GM12878 (cell line): ENCODE data around the gene SCN10A. TPM values are rescaled to one million over a fixed set of nuclear protein-coding genes. Genes with fewer than 3 reads are reported as not detected.

Experiments
- ATAC-seq: fragments of 200-7000 bp; cut with Tn5 transposase; 3 replicates; pipeline ENCODE4 v1.9.1; 2020; ENCODE audit warnings: mild to moderate bottlenecking, moderate library complexity
- BruUV-seq: library from RNA; stranded (reverse); fragments of 400-500 nt; replicated peaks from 2 replicates; lab custom pipeline; 2021; lab: Mats Ljungman, UMichigan
- CTCF ChIA-PET: fragments of 300-600 bp; sonication (Branson Sonifier 250); formaldehyde crosslinking; extraction: SDS; loops from one replicate; lab custom pipeline; 2021; ENCODE audit warnings: inconsistent platforms; lab: Yijun Ruan, JAX
- POLR2A ChIA-PET: fragments of 350-600 bp; formaldehyde crosslinking; extraction: SDS; loops from one replicate; lab custom pipeline; 2021; ENCODE audit warnings: inconsistent platforms; lab: Charles Lee
- RAD21 ChIA-PET: fragments of 300-600 bp; sonication (Branson Sonifier 250); formaldehyde crosslinking; loops from one replicate; lab custom pipeline; 2023; ENCODE audit warnings: antibody characterized with exemption; ENCODE audit not compliant: unreplicated experiment; lab: Charles Lee
- SMC1A ChIA-PET: fragments of 300-600 bp; sonication (Branson Sonifier 250); formaldehyde crosslinking; loops from one replicate; lab custom pipeline; 2023; ENCODE audit not compliant: unreplicated experiment, uncharacterized antibody; lab: Charles Lee
- DNase-seq: peaks from one replicate; pipeline ENCODE4 v3.0.0-alpha.2; 2011; ENCODE audit warnings: low read depth, low spot score
- FAIRE-seq: peaks from 3 replicates; lab custom pipeline; 2011; peaks lifted over from hg19 to GRCh38; lab: Jason Lieb, UNC
- H2AFZ ChIP-seq: 2 replicates; pipeline ENCODE4 v1.6.0; 2011; ENCODE audit warnings: low read depth, low read length, control low read depth; ENCODE audit not compliant: control insufficient read depth
- H3K27ac ChIP-seq: 2 replicates; pipeline ENCODE4 v1.5.1; 2011; ENCODE audit warnings: control low read depth; ENCODE audit not compliant: control insufficient read depth, insufficient read depth
- H3K27me3 ChIP-seq, 2 experiments: replicated peaks in 1 of 2; 2 replicates each; pipeline versions ENCODE4 v1.6.0 to v1.6.1; 2011; ENCODE audit warnings: low read length in 1 of 2; ENCODE audit not compliant: control insufficient read depth in 2 of 2, insufficient read depth in 2 of 2
- H3K36me3 ChIP-seq, 2 experiments: 2 replicates each; pipeline ENCODE4 v1.5.1; 2011; ENCODE audit warnings: low read length in 1 of 2; ENCODE audit not compliant: control insufficient read depth in 2 of 2, insufficient read depth in 2 of 2
- H3K4me1 ChIP-seq: 2 replicates; pipeline ENCODE4 v1.6.1; 2011; ENCODE audit warnings: mild to moderate bottlenecking, low read length, moderate library complexity, mixed read lengths; ENCODE audit not compliant: control insufficient read depth, insufficient read depth
- H3K4me2 ChIP-seq: 2 replicates; pipeline ENCODE4 v1.6.0; 2011; ENCODE audit warnings: control low read depth; ENCODE audit not compliant: control insufficient read depth, insufficient read depth
- H3K4me3 ChIP-seq: fragments of 200-600 bp; sonication (generic); 2 replicates; pipeline ENCODE4 v1.5.1; 2016
- H3K79me2 ChIP-seq: 2 replicates; pipeline ENCODE4 v1.6.0; 2011; ENCODE audit warnings: low read length; ENCODE audit not compliant: control insufficient read depth, insufficient read depth
- H3K9ac ChIP-seq: 2 replicates; pipeline ENCODE4 v1.8.0; 2011; ENCODE audit warnings: low read length, control low read depth, mixed read lengths; ENCODE audit not compliant: control insufficient read depth, insufficient read depth
- H3K9me3 ChIP-seq: replicated peaks from 3 replicates; pipeline ENCODE4 v1.5.1; 2011; ENCODE audit warnings: mild to moderate bottlenecking, low read length; ENCODE audit not compliant: control insufficient read depth, insufficient read depth
- H4K20me1 ChIP-seq: 2 replicates; pipeline ENCODE4 v1.6.0; 2011; ENCODE audit not compliant: control insufficient read depth, insufficient read depth
- BACH1 ChIP-seq: fragments of 450-650 bp; IDR thresholded peaks from 2 replicates; pipeline ENCODE4 v1.6.1; 2017; ENCODE audit warnings: mild to moderate bottlenecking, borderline replicate concordance
- CEBPZ ChIP-seq: fragments of 150-350 bp; IDR thresholded peaks from 2 replicates; pipeline ENCODE4 v1.6.1; 2016; ENCODE audit warnings: low read depth, low read length
- CREB1 ChIP-seq: IDR thresholded peaks from 2 replicates; pipeline ENCODE4 v1.6.1; 2012; ENCODE audit warnings: low read depth, mild to moderate bottlenecking, inconsistent platforms
- ESRRA ChIP-seq: IDR thresholded peaks from 2 replicates; pipeline ENCODE4 v1.6.1; 2012; ENCODE audit warnings: mild to moderate bottlenecking, low read length, improper control_type of control experiment
- HDAC6 ChIP-seq: fragments of 200-600 bp; sonication (generic); IDR thresholded peaks from one replicate; pipeline ENCODE4 v1.8.0; 2017; ENCODE audit warnings: antibody characterized with exemption; ENCODE audit not compliant: unreplicated experiment
- NFYA ChIP-seq: IDR thresholded peaks from 2 replicates; pipeline ENCODE4 v1.6.1; 2011; ENCODE audit warnings: low read depth, mild to moderate bottlenecking, low read length, improper control_type of control experiment, borderline replicate concordance
- RAD51 ChIP-seq: fragments of 450-650 bp; IDR thresholded peaks from 2 replicates; pipeline ENCODE4 v1.6.1; 2016; ENCODE audit warnings: moderate library complexity, mild to moderate bottlenecking, inconsistent platforms
- RELA ChIP-seq: fragments of 450-650 bp; IDR thresholded peaks from 2 replicates; pipeline ENCODE4 v1.8.0; 2014; ENCODE audit warnings: borderline replicate concordance; ENCODE audit not compliant: partially characterized antibody
- SIN3A ChIP-seq: IDR thresholded peaks from 2 replicates; pipeline ENCODE4 v1.6.1; 2012; ENCODE audit warnings: low read depth, low read length, improper control_type of control experiment
- SREBF1 ChIP-seq: IDR thresholded peaks from 2 replicates; pipeline ENCODE4 v1.6.1; 2012; ENCODE audit warnings: mild to moderate bottlenecking, low read length
- TCF12 ChIP-seq: IDR thresholded peaks from 2 replicates; pipeline ENCODE4 v1.6.1; 2011; ENCODE audit warnings: low read depth, mild to moderate bottlenecking, low read length
- TCF3 ChIP-seq: IDR thresholded peaks from 2 replicates; pipeline ENCODE4 v1.6.1; 2012; ENCODE audit warnings: low read depth, mild to moderate bottlenecking, low read length, borderline replicate concordance; ENCODE audit not compliant: insufficient read depth
- USF1 ChIP-seq: IDR thresholded peaks from 2 replicates; pipeline ENCODE4 v1.6.1; 2011; ENCODE audit warnings: borderline replicate concordance, low read depth, mild to moderate bottlenecking, moderate library complexity, mixed read lengths, low read length; ENCODE audit not compliant: insufficient read depth; ENCODE audit errors: extremely low read length
- USF2 ChIP-seq: IDR thresholded peaks from 2 replicates; pipeline ENCODE4 v1.6.1; 2011; ENCODE audit warnings: low read depth, low read length, improper control_type of control experiment, borderline replicate concordance
- ZNF24 ChIP-seq: fragments of 450-650 bp; IDR thresholded peaks from 2 replicates; pipeline ENCODE4 v1.6.1; 2017; ENCODE audit warnings: antibody characterized with exemption, mild to moderate bottlenecking
- WGBS: methylation state at CpG from one replicate; pipeline ENCODE4 v1.1.6; 2016; ENCODE audit warnings: low lambda C conversion rate; ENCODE audit not compliant: insufficient replicate concordance, insufficient coverage; ENCODE audit errors: missing lambda C conversion rate; 5-methylcytosine and 5-hydroxymethylcytosine counted together
- in situ Hi-C: fragments of 300-500 bp; cut with MboI; formaldehyde crosslinking; loops from 9 replicates; pipeline ENCODE4 v1.14.3; 2018; ENCODE audit warnings: mixed read lengths
- intact Hi-C: fragments of 100-400 bp; cut with micrococcal nuclease; formaldehyde crosslinking; loops from one replicate; pipeline ENCODE4 v1.14.2; 2022; ENCODE audit not compliant: unreplicated experiment
- polyA plus RNA-seq, 11 experiments: library from polyadenylated mRNA; depleted of rRNA in 4 of 11; unstranded in 6 of 11; stranded (reverse) in 5 of 11; fragments of >200 nt; fragmentation: Nextera tagmentation in 4 of 11; fragmentation: Illumina TruSeq in 1 of 11; extraction: Ambion mirVana in 4 of 11; extraction: Trizol in 1 of 11; gene quantifications; 1 replicate in 1 of 11; 2 replicates in 10 of 11; pipeline versions ENCODE4 v1.2.1 to v1.2.3, GENCODE V29; 2011 to 2016; ENCODE audit warnings: inconsistent platforms in 2 of 11, missing spikeins in 2 of 11, low read depth in 1 of 11
- total RNA-seq, 4 experiments: library from RNA; depleted of rRNA in 3 of 4; stranded (reverse); fragments of >200 nt in 3 of 4; fragmentation: Illumina TruSeq in 1 of 4; extraction: Trizol in 1 of 4; gene quantifications; 2 replicates each; pipeline versions ENCODE4 v1.2.1 to v1.2.3, GENCODE V29; 2013 to 2021

The SCN10A gene
- total and polyA plus RNA-seq, 10 of the 15 experiments (the other 5 are each of a cell fraction or from before 2014, with no cell fraction given), result not detected

- TF ChIP-seq CREB1 (no peak), TCF12 (no peak), ZNF24 (no peak), RELA (no peak), TCF3 (no peak), RAD51 (no peak), USF1 (no peak), SREBF1 (no peak), NFYA (no peak)
These were observed 75.5 kb downstream of the SCN10A start (continued) for GRCh38 chr3:38740537-38740936.

- CTCF ChIA-PET, result interaction anchor here (1.1 to 2.4 kb wide), 5 partner anchors 8 to 290 kb away, joined by 3 to 16 read pairs (median 5); no protein-coding TSS in a partner anchor
- no peak overlapping the region for H3K9ac ChIP-seq
- no peaks in the 10 kb centered on the region for H3K79me2 ChIP-seq
- POLR2A ChIA-PET, result no interaction called here
- WGBS, result 47% methylated on average over 3 of the region's 3 CpGs
- H3K4me3 ChIP-seq, result no peak overlapping the region
- H3K36me3 ChIP-seq, result no peaks in the 10 kb centered on the region
- no peak overlapping the region for H2AFZ ChIP-seq
- H3K4me1 ChIP-seq, result no peaks in the 10 kb centered on the region
- in situ Hi-C loops (no loop called here), intact Hi-C loops (loop anchor here (10.0 kb wide), 1 partner anchor 545 kb away; the partner anchor contains the start of gene CX3CR1)
- no peak overlapping the region for H3K27ac ChIP-seq
- RAD21 ChIA-PET, result interaction anchor here (1.0 to 1.1 kb wide), 2 partner anchors 16 to 548 kb away, joined by 3 to 4 read pairs; no protein-coding TSS in a partner anchor
- FAIRE-seq, result no peak
- peaks cover 0 to 3% of the 10 kb centered on the region in 2 experiments; a peak in 2 of 4 replicates for H3K27me3 ChIP-seq
- no peak for DNase-seq
- no peak overlapping the region for H3K4me2 ChIP-seq
- no peaks in the 10 kb centered on the region for H3K9me3 ChIP-seq
- H4K20me1 ChIP-seq, result no peaks in the 10 kb centered on the region
- no TSS peak for BruUV-seq
- no peak for ATAC-seq
- SMC1A ChIA-PET, result interaction anchor here (1.8 kb wide), 1 partner anchor 260 kb away, joined by 11 read pairs; no protein-coding TSS in a partner anchor
- no peak for TF ChIP-seq CEBPZ
- TF ChIP-seq HDAC6, result no peak
- no peak for TF ChIP-seq USF2
- no peak for TF ChIP-seq SIN3A
- TF ChIP-seq ESRRA, result no peak
- no peak for TF ChIP-seq BACH1
These were observed 76.1 kb downstream of the SCN10A start for GRCh38 chr3:38739931-38740330.
